MM.1S (cell line): ENCODE measurements around the gene BEND7.

Experiments
- EZH2 ChIP-seq: fragments of 300-600 bp; sonication (generic); optimal IDR thresholded peaks from 2 replicates; pipeline ENCODE3; 2017; ENCODE audit warnings: low read depth, mild to moderate bottlenecking, antibody characterized with exemption, low read length, mixed read lengths
- EZH2phosphoT487 ChIP-seq: fragments of 300-600 bp; sonication (generic); IDR thresholded peaks from 2 replicates; pipeline ENCODE4 v1.6.1; 2018; ENCODE audit warnings: antibody characterized with exemption, low read length
- TF ChIP-seq, protein P1 (sequence below): fragments of 300-600 bp; sonication (generic); IDR thresholded peaks from 2 replicates; pipeline ENCODE4 v1.5.1; 2016; ENCODE audit warnings: antibody characterized with exemption, low read length, mixed read lengths

DNA sequence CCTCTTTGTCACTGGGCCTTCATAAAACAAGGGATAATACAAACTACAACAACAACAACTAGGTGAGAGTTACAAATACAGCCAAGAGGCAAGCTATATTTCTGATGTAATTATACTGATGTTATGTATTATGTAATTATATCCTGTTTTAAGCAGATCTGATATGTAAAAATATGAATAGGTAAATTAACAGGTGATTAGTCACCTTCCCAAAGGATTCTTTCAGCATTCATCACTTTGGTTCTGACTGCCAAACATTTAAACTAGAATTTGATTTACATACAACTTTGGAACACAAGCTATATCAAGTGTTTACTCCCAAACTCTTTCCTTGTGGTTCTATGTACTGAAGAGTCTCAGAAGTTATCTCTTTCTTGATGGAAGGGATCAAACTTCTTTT, 53.7 kb downstream of the BEND7 start:
- no peak for TF ChIP-seq EZH2phosphoT487
- TF ChIP-seq, protein P1, sequence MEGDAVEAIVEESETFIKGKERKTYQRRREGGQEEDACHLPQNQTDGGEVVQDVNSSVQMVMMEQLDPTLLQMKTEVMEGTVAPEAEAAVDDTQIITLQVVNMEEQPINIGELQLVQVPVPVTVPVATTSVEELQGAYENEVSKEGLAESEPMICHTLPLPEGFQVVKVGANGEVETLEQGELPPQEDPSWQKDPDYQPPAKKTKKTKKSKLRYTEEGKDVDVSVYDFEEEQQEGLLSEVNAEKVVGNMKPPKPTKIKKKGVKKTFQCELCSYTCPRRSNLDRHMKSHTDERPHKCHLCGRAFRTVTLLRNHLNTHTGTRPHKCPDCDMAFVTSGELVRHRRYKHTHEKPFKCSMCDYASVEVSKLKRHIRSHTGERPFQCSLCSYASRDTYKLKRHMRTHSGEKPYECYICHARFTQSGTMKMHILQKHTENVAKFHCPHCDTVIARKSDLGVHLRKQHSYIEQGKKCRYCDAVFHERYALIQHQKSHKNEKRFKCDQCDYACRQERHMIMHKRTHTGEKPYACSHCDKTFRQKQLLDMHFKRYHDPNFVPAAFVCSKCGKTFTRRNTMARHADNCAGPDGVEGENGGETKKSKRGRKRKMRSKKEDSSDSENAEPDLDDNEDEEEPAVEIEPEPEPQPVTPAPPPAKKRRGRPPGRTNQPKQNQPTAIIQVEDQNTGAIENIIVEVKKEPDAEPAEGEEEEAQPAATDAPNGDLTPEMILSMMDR, result no peak
- no peak for TF ChIP-seq EZH2
